AG20443 (cell line): ENCODE results near the gene CMTM8.
A peak's percentile ranks its signal among the peaks of the same experiment; 100 is the strongest.

Source experiments
- DNase-seq: peaks from one replicate; pipeline ENCODE4 v3.0.0; 2012; ENCODE audit warnings: low spot score, mixed read lengths

Gene CMTM8

DNA sequence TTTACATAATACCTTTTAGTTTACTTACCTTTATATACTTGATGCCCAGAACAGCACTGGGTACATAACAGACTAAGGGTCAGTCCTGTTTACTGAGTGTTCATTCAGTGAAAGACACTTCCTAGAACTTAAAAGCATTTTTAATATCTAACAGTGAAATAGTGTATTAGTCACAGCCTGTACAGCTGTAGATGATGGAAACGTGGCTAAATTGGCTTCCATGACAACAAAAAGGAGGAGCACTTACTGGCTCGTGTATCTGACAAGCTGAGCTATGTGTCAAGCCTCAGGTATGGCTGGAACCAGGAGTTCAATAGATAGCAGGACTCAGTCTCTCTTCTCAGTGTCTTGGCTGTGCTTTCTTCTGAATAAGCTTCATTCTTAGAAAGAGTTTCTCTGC is 40.2 kb downstream of the CMTM8 start:
- DNase-seq = no peak

DNA sequence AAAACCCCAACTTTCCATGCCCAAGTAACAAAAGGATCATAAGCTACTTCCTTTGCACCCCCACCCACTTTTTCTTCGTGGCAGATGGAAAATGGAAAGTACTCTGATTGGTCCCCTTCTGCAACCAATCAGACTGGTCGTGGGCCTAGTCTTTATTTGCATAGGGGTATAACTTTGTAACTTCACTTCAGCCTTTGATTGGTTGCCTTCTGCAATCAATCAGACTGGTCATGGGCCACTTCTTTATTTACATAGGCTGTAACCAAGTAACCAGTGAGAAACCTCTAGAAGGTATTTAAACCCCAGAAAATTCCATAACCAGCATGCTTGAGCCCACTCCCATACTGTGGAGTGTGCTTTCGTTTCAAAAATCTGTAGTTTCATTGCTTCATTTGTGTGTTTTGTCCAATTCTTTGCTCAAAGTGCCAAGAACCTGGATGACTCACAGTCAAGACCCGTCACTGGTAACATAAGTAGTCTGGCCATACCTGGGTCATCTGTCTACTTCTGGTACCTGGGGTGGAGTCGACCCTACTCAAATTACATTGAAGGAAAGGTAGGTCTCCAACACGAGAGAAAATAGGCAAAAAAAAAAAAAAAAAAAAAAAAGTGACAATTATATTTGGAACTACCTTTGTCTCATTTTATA is 41.9 kb downstream of the CMTM8 start:
- DNase-seq = no peak

DNA sequence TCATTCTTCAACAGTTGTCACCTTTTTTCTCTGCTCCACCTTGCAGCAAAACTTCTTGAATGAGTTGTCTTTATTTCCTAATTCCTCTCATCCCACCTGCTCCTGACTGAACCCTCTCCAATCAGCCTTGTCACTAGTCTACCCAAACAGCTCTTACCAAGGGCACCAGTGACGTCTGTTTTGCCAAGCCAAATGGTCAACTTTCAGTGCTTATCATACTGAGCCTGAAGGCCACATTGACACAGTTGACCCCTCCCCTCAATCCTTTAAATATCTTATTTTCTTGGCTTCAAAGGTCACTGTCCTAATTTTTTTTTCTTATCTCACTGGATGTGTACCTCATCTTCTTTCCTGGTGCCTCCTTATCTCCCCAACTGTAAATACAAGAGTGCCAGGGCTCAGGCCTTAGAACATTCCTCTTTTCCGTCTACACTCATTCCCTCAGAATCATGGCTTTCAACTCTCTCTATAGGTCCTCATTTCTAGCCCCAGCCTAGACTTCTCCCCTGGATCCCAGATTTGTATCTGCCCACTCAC is 43.2 kb downstream of the CMTM8 start:
- DNase-seq = no peak

DNA sequence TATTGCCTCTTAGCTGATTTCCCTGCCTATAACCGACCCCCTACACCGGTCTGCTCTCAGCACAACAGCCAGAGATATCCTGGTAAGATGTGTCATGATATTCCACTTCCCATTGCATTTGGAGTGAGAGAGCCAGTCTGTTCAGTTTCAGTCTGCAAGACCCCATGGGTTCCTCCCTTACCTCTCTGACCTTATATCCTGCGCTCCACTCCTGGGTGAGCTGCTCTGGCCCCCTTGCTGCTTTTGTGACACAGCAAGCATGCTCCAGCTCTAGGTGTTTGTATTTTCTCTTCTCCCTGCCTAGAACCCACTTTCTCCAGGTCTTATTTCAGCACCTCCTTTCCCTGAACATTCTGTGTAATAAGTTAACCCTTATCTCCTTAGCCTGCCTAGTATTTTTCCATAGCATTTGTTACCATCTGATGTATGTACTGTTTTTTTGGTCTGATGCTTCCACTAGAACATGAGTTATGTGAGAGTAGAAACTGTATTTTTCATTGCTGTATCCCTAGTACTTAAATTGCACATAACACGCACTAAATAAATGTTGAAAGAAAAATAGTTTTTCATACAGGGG is 44.2 kb downstream of the CMTM8 start:
- DNase-seq = no peak

DNA sequence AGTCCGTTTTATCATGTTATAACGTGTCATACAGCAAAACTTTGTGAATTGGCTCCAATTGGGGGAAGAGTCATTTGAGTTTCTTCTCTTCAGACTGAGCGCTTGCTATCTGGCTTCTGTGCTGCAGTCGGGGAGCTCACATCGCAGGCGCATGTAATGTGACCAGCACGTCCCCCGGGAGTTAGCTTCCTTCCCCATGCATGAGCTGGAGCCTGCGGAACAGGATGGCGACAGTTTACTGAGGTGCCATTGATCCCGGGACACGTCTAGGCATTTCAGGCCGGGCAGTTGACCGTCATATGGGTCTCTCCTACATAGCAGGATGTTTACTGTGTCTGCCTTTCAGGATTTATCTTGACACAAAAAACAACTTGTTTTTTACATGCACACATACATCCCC is 44.8 kb downstream of the CMTM8 start:
- no peak for DNase-seq

DNA sequence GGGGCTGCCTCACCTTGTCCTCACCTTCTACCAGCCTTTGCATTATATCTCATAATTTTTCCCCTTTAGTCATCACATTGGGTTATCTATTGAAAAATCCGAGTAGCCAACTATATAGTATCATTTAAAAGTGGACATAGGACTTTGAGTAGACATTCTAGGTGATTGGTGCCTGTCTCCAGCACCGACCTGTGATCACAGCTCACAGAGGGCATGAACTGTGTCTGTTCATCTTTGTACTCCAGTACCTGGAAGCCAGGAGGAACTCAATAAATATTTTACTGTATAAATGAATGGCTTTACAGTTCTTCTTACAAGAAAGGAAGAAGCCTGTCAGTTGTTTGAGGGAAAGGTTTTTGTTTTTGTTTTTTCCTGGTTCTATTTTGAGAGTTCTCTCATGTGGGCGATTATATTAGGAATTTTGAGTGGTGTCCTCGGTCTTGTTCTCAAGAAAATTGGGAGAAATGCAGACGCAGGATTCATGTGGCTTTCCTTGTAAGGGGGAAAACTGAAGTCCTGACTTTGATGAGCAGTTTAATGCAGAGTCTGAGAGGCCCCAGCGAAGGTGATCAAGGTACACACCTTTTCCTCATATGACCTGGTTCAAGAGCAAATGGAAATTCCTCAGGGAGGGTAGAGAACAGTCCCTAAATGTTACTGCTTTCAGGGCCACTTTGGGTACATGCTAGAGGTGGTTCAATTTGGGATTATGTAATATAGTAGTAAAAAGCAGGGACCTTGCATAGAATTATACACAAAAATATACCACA is 46.1 kb downstream of the CMTM8 start:
- DNase-seq = no peak

DNA sequence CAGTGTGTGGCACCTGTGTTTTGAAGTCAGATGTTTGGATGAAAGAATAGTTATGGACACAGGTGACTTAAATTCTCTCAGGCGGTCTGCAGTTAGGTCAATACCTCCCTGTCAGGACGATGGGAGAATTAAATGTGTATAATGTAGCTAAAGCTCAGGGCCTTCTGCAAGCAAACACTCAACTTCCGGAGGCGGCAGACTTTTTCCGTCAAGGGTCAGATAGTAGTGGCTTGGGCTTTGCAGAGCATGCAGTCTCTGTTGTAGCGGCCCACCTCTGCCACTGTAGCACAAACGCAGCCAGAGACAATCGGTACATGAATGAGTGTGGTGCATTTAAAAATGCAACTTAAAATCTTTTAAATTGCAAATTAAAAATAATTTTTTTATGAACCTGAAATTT is 47.4 kb downstream of the CMTM8 start:
- no peak for DNase-seq

DNA sequence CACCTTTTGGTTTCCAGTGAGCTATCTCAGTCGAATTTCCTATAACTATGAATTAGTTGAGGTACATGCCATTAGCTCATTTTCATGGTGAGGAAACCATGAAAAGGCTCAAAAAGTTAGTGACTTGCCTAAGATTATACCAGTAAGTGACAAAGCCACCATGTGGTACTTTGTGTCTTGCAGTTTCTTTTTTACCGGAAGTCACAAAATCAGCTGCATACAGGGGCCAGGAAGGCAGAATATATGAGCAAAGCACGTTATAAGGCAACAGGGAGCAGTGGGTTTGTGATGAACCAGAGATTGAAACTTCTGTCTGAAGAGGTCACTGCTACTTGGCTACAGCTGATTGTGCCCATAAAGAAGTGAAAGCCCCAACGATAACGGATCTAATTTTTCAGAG is 50.3 kb downstream of the CMTM8 start:
- DNase-seq = no peak

DNA sequence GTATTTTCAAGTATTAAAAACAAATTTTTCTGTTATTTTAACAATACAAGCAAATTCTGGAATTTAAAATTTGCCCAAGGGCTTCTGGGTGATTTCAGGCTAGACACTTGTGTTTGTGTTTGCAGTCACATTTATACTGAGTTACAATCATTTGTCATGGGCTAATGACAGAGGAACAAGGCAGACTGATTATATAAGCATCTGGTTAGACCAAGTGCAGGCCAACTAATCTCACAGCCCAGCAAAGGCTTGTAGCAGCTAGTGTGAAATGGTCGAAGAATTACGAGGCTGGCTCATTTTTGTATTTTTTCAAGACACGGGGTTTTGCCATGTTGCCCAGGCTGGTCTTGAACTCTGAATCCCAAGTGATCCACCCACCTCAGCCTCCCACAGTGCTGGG is 52.1 kb downstream of the CMTM8 start:
- DNase-seq = no peak

DNA sequence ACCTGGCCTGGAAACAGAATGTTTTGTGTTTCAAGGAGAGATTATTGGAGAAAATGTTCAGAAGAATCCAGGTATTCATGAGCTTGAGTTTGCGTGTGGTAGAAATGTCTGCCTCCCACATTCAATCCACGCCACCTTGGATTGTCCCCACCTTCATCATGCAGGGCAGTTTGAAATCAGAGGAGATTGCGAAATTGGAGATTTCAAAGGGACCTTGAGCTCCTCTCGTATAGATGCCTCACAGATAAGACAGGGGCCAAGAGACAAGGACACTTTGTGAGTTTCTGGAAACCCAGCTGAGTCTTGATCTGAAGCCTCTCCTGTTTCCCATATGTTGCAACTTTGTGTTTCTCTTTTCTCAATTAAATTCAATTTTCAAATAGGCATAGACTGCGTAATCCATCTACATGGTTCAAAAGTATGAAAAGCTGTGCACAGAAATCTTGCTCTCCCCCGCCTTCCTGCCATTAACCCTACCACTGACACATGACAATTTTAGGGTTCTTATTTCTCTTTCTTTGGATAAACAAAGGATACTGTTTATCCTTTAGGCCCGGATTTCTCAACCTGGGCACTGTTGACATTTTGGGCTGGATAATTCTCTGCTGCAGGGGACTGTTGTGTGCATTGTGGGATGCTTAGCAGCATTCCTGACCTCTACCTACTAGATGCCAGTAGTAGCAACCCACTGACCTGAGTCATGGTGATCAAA is 53.8 kb downstream of the CMTM8 start:
- DNase-seq = no peak

DNA sequence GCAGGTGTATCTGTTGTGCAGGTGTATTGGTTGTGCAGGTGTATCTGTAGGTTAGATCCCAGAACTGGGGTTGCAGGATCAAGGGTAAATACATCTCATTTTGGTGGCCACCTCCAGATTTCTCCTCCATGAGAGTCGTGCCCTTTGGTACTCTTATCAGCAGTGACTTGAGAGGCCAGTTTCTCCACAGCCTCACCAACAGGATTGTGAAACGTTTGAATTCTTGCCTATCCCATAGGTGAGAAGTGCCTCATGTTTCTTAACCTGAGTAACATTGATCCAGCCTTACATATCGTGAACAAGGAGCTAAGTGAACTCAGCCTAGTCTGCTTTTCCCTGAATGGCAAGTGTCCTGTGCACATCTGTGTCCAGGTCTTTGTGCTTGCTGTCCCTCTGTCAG is 55.4 kb downstream of the CMTM8 start:
- no peak for DNase-seq

DNA sequence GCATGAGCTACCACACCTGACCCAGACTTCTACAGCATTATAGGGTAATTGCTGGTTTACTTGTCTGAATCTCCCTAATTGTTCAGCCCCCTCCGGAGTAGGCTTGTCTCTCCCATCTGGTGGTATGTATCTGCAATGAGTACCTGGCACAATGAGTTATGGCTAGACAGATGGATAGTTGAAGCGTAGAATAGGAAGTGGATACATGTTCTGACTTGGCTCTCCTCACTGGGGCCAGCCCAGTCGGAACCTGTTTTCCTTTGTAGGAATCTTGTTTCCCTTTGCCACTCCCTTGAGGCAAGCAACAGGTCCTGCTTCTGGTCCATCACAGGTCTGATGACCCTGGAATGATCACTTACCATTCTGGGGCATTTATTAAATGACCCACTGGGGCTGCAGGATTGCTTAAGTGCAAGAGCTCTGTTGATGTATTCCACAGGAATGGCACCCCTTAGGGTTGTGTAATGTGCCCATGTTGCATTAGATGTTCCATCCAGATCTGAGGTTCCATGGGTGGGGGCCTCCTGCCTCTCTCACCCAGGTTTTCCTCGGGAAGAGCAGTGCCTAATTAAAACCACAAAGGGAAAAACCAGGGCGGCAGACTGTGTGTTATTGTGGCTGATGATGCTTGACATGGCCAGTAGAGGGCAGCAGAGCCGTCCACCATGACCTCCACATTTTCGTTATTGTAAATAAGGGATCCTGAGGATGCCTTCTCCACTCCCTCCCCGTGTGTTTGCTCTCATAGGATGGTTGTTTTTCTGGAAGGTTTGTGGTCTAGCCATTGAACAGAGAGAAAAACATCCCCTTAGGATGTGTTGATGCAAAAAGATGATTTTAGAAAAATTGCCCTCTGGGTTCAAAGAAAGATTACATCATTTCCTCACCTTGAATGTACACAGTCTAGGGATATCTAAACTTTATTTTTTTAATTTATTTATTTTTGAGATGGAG is 58.0 kb downstream of the CMTM8 start:
- DNase-seq = peak; percentile 90

DNA sequence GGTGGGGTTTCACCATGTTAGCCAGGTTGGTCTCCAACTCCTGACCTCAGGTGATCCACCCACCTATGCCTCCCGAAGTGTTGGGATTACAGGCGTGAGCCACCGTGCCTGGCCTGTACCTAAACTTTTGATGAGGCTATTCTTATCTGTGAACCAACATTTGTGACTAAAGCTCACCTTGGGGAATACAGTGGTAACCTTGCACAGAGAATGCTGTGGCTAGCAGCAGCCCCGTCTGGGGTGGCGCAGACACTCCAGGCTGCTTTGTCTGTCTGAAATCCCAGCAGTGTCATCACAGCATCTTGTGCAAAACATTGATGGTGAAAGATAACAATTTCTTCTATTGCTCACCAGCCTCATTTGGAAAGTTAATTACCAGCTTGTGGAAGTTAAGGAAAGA is 58.9 kb downstream of the CMTM8 start:
- DNase-seq = no peak

DNA sequence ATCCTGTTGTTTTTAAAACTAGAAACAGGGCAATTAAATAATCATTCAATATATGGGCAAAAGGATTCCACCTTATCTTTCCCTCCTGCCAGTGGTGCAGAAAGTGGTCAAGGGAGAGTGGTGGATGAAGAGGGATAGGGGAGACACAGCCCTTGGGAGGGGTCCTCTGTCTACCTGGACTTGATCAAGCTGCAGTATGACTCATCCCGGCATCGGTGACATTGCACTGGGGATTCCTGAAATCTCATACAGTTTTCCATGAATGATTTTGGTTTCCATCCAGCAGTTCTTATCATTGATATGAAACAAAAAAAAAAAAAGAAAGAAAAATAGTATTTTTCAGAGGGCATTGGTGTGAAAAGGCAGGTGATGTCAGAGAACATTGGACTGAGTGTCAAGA is 62.9 kb downstream of the CMTM8 start:
- DNase-seq = no peak

DNA sequence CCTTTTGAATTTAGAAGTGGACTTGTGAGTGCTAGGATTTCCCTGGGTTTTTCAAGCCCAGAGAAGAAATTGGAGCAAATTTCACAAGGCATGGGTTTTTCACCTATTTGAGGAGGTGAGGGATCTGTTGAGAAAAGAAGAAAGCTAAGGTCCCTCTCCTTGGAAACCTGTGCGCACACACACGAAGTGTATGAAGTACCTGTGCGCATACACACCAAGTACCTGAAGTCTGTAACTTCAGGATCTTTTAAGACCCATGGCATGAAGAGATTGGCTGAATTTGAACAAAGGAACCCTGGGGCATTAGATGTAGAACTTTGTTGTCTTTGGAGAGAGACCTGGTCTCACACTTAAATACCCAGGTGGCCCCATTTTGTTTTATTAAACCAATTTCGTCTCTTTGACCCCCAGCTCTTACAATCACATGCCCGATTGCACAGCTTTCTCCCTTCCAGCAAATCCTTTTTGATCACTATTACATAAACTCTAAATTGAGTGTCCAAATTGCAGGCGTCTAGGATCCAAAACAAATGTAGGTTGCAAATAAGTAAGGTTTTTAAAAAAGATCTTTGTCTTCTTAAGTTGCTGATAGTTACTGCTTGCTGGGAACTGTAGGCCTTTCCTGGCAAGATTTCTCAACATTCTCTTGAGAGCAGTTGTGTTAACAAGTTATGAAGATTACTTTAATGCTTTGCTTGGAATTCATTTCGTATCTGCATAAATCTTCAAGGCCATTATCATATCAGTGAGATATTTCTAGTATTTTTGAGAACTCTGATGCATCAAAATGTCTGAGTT is 64.3 kb downstream of the CMTM8 start:
- DNase-seq = no peak

DNA sequence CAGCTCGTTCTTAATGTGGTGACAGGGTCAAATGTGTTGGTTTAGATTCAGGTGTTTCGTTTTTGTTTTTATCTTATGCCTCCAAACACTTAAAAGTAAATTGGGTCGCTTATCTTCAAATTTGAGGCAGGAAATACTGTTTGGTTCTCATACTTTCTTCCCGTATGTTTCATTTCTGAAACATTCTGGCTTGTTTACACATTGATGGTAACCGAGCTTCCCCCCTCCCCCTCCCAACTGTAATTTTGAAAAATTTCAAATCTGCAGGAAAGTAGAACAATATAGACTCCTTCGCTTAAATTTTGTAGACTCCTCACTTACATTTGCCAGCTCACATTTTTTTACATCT is 64.9 kb downstream of the CMTM8 start:
- no peak for DNase-seq

DNA sequence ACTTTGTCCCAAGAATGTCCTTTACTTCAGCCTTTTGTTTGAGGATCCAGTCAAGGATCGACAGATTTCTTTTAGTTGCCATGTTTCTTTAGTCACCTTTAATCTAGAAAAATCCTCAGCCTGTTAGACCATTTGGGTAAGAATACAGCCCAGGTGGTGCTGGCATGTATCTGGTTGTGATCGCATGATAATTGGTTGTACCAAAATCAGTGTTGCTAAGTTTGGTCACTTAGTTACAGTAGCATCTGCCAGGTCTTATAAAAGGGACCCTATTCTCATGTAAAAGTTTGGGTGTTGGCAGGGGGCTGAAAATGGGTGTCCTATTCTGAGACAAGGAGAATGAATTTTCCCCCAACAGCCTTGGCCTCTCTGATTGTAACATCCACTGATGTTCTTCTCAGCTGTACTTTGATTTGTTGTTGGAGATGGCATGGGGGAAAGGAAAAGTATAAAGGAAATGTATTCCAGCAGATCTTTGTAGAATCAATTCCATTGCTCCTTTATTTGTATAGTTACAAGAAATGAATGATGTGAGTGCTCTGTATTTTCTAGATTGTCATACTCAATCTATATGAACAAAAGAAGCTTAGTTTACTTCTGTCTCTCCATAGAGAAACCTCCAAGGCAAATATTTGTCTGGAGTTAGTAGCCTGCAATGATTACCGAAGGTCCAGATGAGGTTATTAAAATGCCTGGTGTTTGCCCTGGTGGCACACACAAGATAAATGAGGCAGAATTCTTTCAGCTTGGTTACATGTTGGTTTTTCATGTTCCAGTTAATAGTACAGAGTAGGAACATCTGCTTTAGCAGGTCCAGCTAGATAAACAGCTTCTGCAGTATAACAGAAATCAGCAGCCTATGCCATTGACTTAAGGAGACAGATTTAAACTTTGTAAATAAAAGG is 65.7 kb downstream of the CMTM8 start:
- DNase-seq = no peak

DNA sequence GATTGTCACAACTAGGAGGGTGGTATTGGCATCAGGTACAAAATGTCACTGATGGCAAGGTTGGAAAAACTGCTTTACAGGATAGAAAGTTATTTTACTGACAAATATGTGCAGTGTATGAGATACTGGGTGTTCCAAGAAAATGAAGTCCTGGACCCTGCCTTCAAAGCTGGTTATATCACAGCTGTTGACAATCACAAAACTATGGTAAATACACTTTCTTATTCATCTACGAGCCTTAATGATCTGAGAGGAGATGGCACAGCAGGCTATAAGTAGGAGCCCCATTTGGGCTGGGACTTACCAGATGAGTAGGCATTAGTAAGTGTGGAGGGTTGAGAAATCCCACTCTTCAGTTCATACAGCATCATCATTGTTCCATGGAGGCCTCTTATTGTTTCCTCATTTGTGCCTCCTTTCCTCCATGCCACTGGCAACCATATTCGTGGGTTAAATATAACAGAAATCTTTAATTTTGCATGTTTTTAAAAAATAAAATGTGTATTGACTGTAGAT is 66.9 kb downstream of the CMTM8 start:
- DNase-seq = no peak

DNA sequence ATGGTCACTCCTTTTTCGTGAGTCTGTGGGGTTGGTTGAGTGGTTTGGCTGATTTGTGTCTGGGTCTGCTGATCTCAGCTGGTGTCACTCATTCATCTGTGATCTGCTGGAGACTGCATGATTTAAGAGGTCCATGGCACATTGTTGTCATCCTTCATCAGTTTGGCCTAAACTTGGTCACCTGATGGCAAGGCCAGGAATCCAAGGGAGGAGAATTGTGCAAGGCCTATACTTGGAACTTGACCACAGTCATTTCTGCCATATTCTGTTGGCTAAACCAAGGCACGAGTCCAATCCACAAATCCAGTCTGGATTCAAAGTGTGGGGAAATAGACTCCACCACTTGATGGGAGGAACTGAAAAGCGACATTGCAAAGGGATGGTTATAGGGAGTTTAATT is 67.6 kb downstream of the CMTM8 start:
- no peak for DNase-seq

DNA sequence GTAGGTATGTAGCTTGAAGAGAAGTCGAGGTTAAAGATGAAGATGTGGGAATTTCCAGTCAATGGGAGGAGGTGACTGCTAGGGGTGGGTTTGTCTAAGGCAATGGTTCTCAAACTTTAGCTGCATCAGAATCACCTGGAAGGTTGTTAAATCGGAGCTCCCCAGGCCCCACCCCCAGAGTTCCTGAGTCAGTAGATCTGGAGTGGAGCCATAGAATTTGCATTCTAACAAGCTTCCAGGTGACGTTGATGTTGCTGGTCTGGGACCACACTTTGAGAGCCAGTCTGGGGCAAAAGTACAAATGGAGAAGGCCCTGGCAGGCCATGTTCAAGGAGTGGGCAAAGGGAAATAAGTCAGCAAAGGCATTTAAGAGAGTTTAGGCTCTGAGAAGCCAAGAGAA is 69.1 kb downstream of the CMTM8 start:
- no peak for DNase-seq
